ENCODE data around the gene PRKCA. TPM values are rescaled to one million over a fixed set of nuclear protein-coding genes. Genes with fewer than 3 reads are reported as not detected.
"Not testable (repeated sequence)": the region's sequence is repeated elsewhere in the genome, so short reads cannot be mapped to it uniquely, and the experiment has no call there.

PRKCA gene
- total RNA-seq, 1 donor from 2014 or later, result 5.4 TPM

DNA sequence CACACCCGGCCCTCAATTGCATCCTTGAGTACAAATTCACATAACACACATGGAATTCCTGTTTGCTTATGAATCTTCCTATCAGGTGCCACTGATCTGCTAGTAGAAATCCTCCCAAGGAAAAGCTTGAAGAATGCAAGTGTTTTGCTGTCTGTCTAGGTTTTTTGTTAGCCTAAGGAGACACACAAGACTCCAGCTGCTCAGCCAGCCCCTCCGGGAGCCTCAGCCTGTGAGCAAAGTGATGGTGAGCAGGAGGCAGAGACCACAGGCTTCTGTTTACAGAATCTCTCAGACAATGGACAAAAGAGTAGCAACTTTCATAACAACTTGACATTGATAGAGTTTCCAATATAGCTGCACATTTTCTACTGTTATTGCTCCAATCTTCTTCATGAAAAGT lies 18.4 kb upstream of the PRKCA start:
- no peak for ATAC-seq (ENCODE audit: poor library complexity)
- intact Hi-C loops (cut with DNase I), result no loop called here
- DNase-seq, result no peak

DNA sequence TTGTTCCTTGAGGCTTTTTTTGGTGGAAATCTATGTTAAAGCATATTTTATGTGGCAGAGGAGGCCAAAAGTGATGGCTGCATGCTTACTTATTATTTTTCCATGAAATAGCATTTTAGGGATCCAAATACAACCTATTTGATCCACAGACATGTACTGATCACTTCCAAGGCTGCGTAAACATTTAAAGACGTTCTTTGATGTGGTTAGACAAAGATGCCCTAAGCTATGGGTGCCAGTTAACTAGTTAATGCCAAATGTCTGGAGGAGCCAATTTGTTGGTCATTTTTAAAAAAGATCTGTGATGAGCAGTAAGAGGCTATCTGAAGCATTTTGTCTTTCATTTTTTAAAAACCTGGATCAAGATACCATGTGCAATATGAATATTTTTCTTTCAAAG lies 17.3 kb upstream of the PRKCA start:
- DNase-seq, result no peak
- intact Hi-C loops (cut with DNase I), result no loop called here
- no peak for ATAC-seq (ENCODE audit: poor library complexity)

DNA sequence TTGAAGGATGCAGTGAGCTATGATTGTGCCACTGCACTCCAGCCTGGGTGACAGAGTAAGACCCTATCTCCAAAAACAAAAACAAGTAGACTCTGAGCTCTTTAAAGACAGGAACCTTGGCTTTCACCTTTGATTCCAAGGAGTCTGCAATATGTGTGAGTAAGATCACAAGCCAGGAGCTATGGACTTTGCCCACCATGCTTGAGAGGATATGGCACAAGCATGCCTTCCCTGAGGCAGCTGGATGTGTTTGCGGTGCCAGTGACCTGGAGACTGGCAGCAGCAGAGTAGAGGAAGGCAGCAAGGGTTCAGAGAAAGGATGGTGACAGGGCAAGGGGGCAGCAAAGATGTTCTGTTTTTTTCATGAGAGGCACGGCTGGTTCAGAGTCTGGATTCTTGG lies 14.5 kb upstream of the PRKCA start:
- intact Hi-C loops (cut with DNase I), result no loop called here
- DNase-seq, result no peak
- no peak for ATAC-seq (ENCODE audit: poor library complexity)

- intact Hi-C loops (cut with DNase I), result no loop called here
- ATAC-seq (ENCODE audit: poor library complexity) (no peak), DNase-seq (no peak)
Observed at GRCh38 chr17:66290101-66290722, 12.2 kb upstream of the PRKCA start.

DNA sequence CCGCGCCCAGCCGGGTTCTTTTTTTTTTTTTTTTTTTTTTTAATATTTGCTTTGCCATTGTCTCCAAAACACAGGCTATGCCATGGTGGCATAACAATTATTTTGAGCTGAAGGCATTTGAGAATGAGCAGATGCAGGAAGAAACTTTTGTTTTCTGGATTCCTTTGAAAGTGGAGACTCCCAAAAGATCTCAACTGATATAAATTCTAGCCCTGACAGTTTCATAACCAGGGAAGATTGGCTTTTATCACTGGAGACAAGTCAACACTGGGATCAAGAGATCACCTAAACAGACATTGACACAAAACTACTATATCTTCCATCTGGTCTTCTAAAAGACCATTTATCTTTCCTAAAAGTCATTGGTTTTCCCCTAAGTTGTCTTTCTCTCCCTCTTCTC lies 10.1 kb upstream of the PRKCA start:
- ATAC-seq (ENCODE audit: poor library complexity) (no peak), DNase-seq (no peak)
- intact Hi-C loops (cut with DNase I), result no loop called here

DNA sequence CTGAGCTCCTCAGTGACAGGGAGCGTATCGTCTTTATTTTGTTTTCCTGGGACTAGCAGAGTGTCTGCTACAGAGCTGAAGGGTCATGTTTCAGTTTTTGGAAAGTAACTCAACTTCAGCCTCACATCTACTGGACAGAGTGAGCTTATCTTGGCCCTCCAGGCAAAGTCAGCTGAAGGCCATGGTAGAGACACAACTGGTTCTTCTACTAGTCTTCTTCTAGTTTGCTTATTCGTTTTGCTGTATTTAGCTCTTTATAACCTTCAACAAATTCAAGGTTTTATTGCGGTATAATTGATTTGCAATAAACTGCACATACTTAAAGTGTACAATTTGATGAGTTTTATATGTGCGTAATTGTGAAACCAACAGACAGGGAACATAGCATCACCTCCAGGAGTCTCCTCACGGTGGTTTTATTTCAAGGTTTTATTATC lies 6.1 kb upstream of the PRKCA start:
- intact Hi-C loops (cut with DNase I), result no loop called here
- no peak for DNase-seq
- ATAC-seq (ENCODE audit: poor library complexity), result no peak

- intact Hi-C loops (cut with DNase I); ATAC-seq (ENCODE audit: poor library complexity); DNase-seq: not testable (repeated sequence)
Observed at GRCh38 chr17:66297443-66297842, 5.0 kb upstream of the PRKCA start.

- intact Hi-C loops (cut with DNase I), result no loop called here
- DNase-seq (no peak), ATAC-seq (ENCODE audit: poor library complexity) (no peak)
Observed at GRCh38 chr17:66299711-66300110, 2.7 kb upstream of the PRKCA start.

- no peak for ATAC-seq (ENCODE audit: poor library complexity)
- DNase-seq, result no peak
- intact Hi-C loops (cut with DNase I), result no loop called here
Observed at GRCh38 chr17:66300956-66301355, 1.5 kb upstream of the PRKCA start.

- intact Hi-C loops (cut with DNase I), result no loop called here
- ATAC-seq (ENCODE audit: poor library complexity) (no peak), DNase-seq (no peak)
Observed at GRCh38 chr17:66301367-66301863, 998 bp upstream of the PRKCA start.

GRCh38 chr17:66302761-66303626 lies 581 bp downstream of the PRKCA start:
- DNase-seq, result peak; percentile 69
- intact Hi-C loops (cut with DNase I), result no loop called here
- peak; percentile 74 for ATAC-seq (ENCODE audit: poor library complexity)

GRCh38 chr17:66304304-66305174 lies 2.1 kb downstream of the PRKCA start:
- intact Hi-C loops (cut with DNase I), result no loop called here
- DNase-seq, result no peak
- ATAC-seq (ENCODE audit: poor library complexity), result no peak

DNA sequence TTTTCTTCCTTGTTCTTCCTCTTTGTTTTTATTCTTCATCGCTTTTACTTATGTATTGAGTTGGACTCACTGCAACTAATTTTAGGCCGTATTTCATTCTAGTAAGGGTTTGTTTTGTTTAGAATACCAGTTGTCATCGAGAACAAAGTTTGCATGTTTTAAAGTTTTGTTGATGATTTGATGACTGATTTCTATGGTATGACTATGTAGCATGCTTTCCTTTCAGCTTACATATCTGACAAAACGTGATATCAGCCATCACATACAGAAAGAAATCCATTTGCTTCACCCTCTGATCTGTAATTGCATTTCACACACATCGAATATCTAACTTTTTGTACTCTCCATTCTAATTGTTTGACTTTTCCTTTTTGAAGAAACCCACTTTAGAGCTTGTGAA lies 4.0 kb downstream of the PRKCA start:
- ATAC-seq (ENCODE audit: poor library complexity), result no peak
- intact Hi-C loops (cut with DNase I), result no loop called here
- DNase-seq, result no peak

- intact Hi-C loops (cut with DNase I), result no loop called here
- ATAC-seq (ENCODE audit: poor library complexity) (no peak), DNase-seq (no peak)
Observed at GRCh38 chr17:66307257-66307656, 4.8 kb downstream of the PRKCA start.

- no peak for DNase-seq
- intact Hi-C loops (cut with DNase I), result no loop called here
- no peak for ATAC-seq (ENCODE audit: poor library complexity)
Observed at GRCh38 chr17:66308856-66309255, 6.4 kb downstream of the PRKCA start.

DNA sequence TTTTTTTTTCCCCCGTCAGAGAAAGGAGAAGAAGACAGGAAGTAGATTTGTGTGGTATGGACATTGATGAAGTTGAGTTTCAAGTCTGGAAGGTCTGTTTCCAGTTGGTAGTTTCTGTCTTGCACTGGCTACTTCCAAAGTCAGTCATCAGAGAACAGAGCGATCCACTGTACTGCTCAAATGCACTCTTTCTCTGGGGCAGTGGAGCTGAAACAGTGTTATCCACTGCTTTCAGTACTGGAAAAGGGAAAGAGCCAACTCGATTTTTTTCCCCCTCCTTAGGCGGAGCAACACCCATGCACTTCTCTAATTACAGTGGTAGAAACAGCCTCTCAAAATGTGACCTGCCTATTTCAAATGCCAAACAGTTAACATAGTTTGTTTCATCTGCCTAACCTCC lies 7.4 kb downstream of the PRKCA start:
- ATAC-seq (ENCODE audit: poor library complexity), result no peak
- intact Hi-C loops (cut with DNase I), result no loop called here
- no peak for DNase-seq

DNA sequence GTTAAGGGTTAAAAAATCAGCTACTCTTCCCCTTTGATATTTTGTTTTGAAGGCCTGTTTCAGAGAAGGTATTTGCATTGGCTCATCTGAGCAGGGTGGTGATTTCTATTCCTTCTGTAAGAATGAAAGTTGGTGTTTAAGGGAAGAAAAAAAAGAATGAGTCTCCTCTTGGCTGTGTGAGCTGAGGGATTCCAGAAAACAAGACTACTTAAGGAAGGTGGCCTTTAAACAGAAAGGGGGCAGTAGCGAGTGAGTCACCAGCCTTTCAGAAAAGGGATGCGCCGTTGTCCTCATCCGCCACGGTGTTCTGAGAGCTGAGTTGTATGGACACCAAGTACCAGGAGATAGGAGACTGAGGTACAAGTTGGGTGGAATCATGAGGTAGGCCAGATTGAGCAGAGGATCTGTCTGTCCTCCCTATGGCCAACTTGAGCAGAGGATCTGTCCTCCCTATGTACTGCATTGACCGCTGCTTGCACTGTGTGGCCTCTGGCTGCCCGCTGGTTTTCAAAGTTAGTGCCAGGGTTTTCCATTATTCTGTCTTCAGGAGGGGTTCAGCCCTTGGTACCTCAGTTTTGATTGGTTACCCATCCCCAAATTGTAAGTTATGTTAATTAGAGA lies 8.2 kb downstream of the PRKCA start:
- DNase-seq (no peak), ATAC-seq (ENCODE audit: poor library complexity) (no peak)
- intact Hi-C loops (cut with DNase I), result no loop called here

- no peak for ATAC-seq (ENCODE audit: poor library complexity)
- intact Hi-C loops (cut with DNase I), result no loop called here
- no peak for DNase-seq
Observed at GRCh38 chr17:66312912-66313311, 10.5 kb downstream of the PRKCA start.

- no peak for ATAC-seq (ENCODE audit: poor library complexity)
- intact Hi-C loops (cut with DNase I), result no loop called here
- no peak for DNase-seq
Observed at GRCh38 chr17:66313325-66313724, 10.9 kb downstream of the PRKCA start.
